A549 (cell line): ENCODE data around the gene NTM. TPM values are rescaled to one million over a fixed set of nuclear protein-coding genes. Genes with fewer than 3 reads are reported as not detected.

ENCODE experiments used
- ATAC-seq, 2 experiments: fragments of 200-7000 bp in 1 of 2; fragments of >200 bp in 1 of 2; cut with Nextera tagmentation in 1 of 2; cut with Tn5 transposase in 1 of 2; 3 replicates each; pipeline versions ENCODE4 v1.8.0 to v1.9.1; 2018 to 2020; ENCODE audit warnings: mild to moderate bottlenecking in 1 of 2, moderate library complexity in 1 of 2
- CTCF ChIA-PET: fragments of 300-600 bp; sonication (Branson Sonifier 250); formaldehyde crosslinking; extraction: SDS; loops from one replicate; lab custom pipeline; 2021; ENCODE audit warnings: antibody characterized with exemption, inconsistent platforms; lab: Yijun Ruan, JAX
- POLR2A ChIA-PET: fragments of 350-600 bp; formaldehyde crosslinking; extraction: SDS; loops from one replicate; lab custom pipeline; 2021; ENCODE audit warnings: antibody characterized with exemption, inconsistent platforms; lab: Yijun Ruan, JAX
- DNase-seq, 2 experiments: peaks; one replicate each; pipeline versions ENCODE4 v3.0.0 to v3.0.0-alpha.2; 2011 to 2016; ENCODE audit warnings: low read depth in 1 of 2, low spot score in 1 of 2
- FAIRE-seq: peaks from 2 replicates; lab custom pipeline; 2011; peaks lifted over from hg19 to GRCh38; lab: Jason Lieb, UNC
- H3K27ac ChIP-seq, 2 experiments: fragments of >200 bp; sonication (Bioruptor Twin); formaldehyde crosslinking; 3 replicates each; pipeline ENCODE4 v1.5.1; 2016 to 2017
- H3K4me1 ChIP-seq: fragments of >200 bp; sonication (Bioruptor Twin); formaldehyde crosslinking; 3 replicates; pipeline ENCODE4 v1.6.1; 2016
- H3K4me2 ChIP-seq: fragments of >200 bp; sonication (Bioruptor Twin); formaldehyde crosslinking; 3 replicates; pipeline ENCODE4 v1.6.1; 2016
- H3K4me3 ChIP-seq: fragments of >200 bp; sonication (Bioruptor Twin); formaldehyde crosslinking; 3 replicates; pipeline ENCODE4 v1.5.1; 2016
- H3K9me3 ChIP-seq: fragments of >200 bp; sonication (Bioruptor Twin); formaldehyde crosslinking; 3 replicates; pipeline ENCODE4 v1.6.1; 2016
- ATOH8 ChIP-seq: fragments of 250-450 bp; sonication (Bioruptor Pico); IDR thresholded peaks from 2 replicates; pipeline ENCODE4 v1.5.0; 2020; ENCODE audit warnings: low read depth, mild to moderate bottlenecking, moderate library complexity
- BCL3 ChIP-seq: fragments of >200 bp; sonication (Bioruptor Twin); formaldehyde crosslinking; IDR thresholded peaks from 3 replicates; pipeline ENCODE4 v1.6.1; 2016
- CBX8 ChIP-seq: fragments of 200-600 bp; sonication (generic); IDR thresholded peaks from 2 replicates; pipeline ENCODE4 v1.6.1; 2016
- CEBPB ChIP-seq, 2 experiments: fragments of >200 bp in 1 of 2; sonication (Bioruptor Twin) in 1 of 2; formaldehyde crosslinking in 1 of 2; IDR thresholded peaks; 2 replicates each; pipeline ENCODE4 v1.6.1; 2012 to 2016
- CHD4 ChIP-seq: fragments of 200-600 bp; sonication (generic); IDR thresholded peaks from 2 replicates; pipeline ENCODE4 v1.6.1; 2016; ENCODE audit warnings: antibody characterized with exemption, mild to moderate bottlenecking, borderline replicate concordance
- CTCF ChIP-seq: fragments of >200 bp; sonication (Bioruptor Twin); formaldehyde crosslinking; IDR thresholded peaks from 3 replicates; pipeline ENCODE4 v1.5.1; 2016
- E2F6 ChIP-seq: IDR thresholded peaks from 2 replicates; pipeline ENCODE4 v1.6.1; 2012; ENCODE audit warnings: low read depth, borderline replicate concordance
- EHF ChIP-seq: fragments of 250-450 bp; sonication (Bioruptor Pico); IDR thresholded peaks from 2 replicates; pipeline ENCODE4 v1.5.0; 2020; ENCODE audit warnings: mild to moderate bottlenecking
- EP300 ChIP-seq, 2 experiments: fragments of >200 bp; sonication (Bioruptor Twin); formaldehyde crosslinking; IDR thresholded peaks; 2 replicates in 1 of 2; 3 replicates in 1 of 2; pipeline ENCODE4 v1.6.1; 2016 to 2017
- FOSB ChIP-seq: fragments of 250-450 bp; sonication (Bioruptor Pico); IDR thresholded peaks from 2 replicates; pipeline ENCODE4 v1.5.0; 2020; ENCODE audit warnings: mild to moderate bottlenecking, moderate library complexity
- HEYL ChIP-seq: fragments of 250-450 bp; sonication (Bioruptor Pico); IDR thresholded peaks from 2 replicates; pipeline ENCODE4 v1.8.0; 2021; ENCODE audit warnings: mild to moderate bottlenecking, moderate library complexity
- HOXA7 ChIP-seq: fragments of 250-450 bp; sonication (Bioruptor Pico); IDR thresholded peaks from 2 replicates; pipeline ENCODE4 v1.5.0; 2020; ENCODE audit warnings: mild to moderate bottlenecking, moderate library complexity
- JUNB ChIP-seq: fragments of >200 bp; sonication (Bioruptor Twin); formaldehyde crosslinking; IDR thresholded peaks from 2 replicates; pipeline ENCODE4 v1.6.1; 2016
- MAFK ChIP-seq: fragments of 450-650 bp; IDR thresholded peaks from 2 replicates; pipeline ENCODE4 v1.6.1; 2014; ENCODE audit not compliant: partially characterized antibody
- NFE2L2 ChIP-seq: fragments of 150-350 bp; conservative IDR thresholded peaks from 2 replicates; pipeline ENCODE4 v1.6.1; 2014; ENCODE audit warnings: low read length
- NR3C1 ChIP-seq: fragments of >200 bp; sonication (Bioruptor Twin); formaldehyde crosslinking; IDR thresholded peaks from 3 replicates; pipeline ENCODE4 v1.6.1; 2017
- RFX5 ChIP-seq: fragments of 450-650 bp; IDR thresholded peaks from 2 replicates; pipeline ENCODE4 v1.7.1; 2014; ENCODE audit warnings: antibody characterized with exemption, mild to moderate bottlenecking, moderate library complexity
- SREBF2 ChIP-seq: fragments of 450-650 bp; IDR thresholded peaks from 2 replicates; pipeline ENCODE4 v1.6.1; 2014; ENCODE audit warnings: mild to moderate bottlenecking, moderate library complexity
- TFCP2L1 ChIP-seq: fragments of 250-450 bp; sonication (Bioruptor Pico); IDR thresholded peaks from 2 replicates; pipeline ENCODE4 v1.5.0; 2021; ENCODE audit warnings: mild to moderate bottlenecking
- TP53 ChIP-seq: fragments of 250-450 bp; sonication (Bioruptor Pico); IDR thresholded peaks from 2 replicates; pipeline ENCODE4 v1.5.0; 2021; ENCODE audit warnings: mild to moderate bottlenecking, moderate library complexity
- USF2 ChIP-seq: fragments of 450-650 bp; IDR thresholded peaks from 2 replicates; pipeline ENCODE4 v1.6.1; 2014; ENCODE audit warnings: antibody characterized with exemption
- ZC3H11A ChIP-seq: fragments of 450-650 bp; IDR thresholded peaks from 2 replicates; pipeline ENCODE4 v1.6.1; 2014; ENCODE audit warnings: antibody characterized with exemption, mild to moderate bottlenecking
- ZNF302 ChIP-seq: fragments of 250-450 bp; sonication (Bioruptor Pico); IDR thresholded peaks from 2 replicates; pipeline ENCODE4 v1.9.0; 2021; ENCODE audit warnings: inconsistent platforms, mild to moderate bottlenecking, moderate library complexity
- WGBS: methylation state at CpG from one replicate; pipeline ENCODE4 v1.1.6; 2017; ENCODE audit errors: missing lambda C conversion rate; 5-methylcytosine and 5-hydroxymethylcytosine counted together
- polyA plus RNA-seq, 4 experiments: library from polyadenylated mRNA; depleted of rRNA in 3 of 4; stranded (reverse); fragments of >200 nt; fragmentation: RNase III in 1 of 4; extraction: RNeasy Plus Mini Kit Qiagen cat#74134 plus additional on column Dnase treatment in 1 of 4; gene quantifications; 2 replicates in 3 of 4; 3 replicates in 1 of 4; pipeline ENCODE4 v1.2.3, GENCODE V29; 2011 to 2017

The NTM gene
- polyA plus RNA-seq, 2 of the 4 experiments (the other 2 are of a cell fraction): not detected

GRCh38 chr11:132062031-132062430, 691.6 kb downstream of the NTM start:
- ATAC-seq: no peak
- TF ChIP-seq NFE2L2 (no peak), HEYL (CRISPR knock-in tag) (no peak), ZC3H11A (no peak), TP53 (no peak), SREBF2 (no peak), EP300 (IDR thresholded peaks at IDR 0.05) (no peak), CBX8 (no peak), EHF (CRISPR knock-in tag) (no peak), TFCP2L1 (CRISPR knock-in tag) (no peak), NR3C1 (no peak), USF2 (no peak), CHD4 (no peak), FOSB (CRISPR knock-in tag) (no peak), JUNB (no peak), ATOH8 (no peak), HOXA7 (CRISPR knock-in tag) (no peak)
- TF ChIP-seq, all 56 proteins: peak for 0
- ChIA-PET POLR2A (no interaction called here), CTCF (no interaction called here)
- H3K4me1 ChIP-seq: no peaks in the 10 kb centered on the region
- no peak overlapping the region for H3K4me2 ChIP-seq
- WGBS: 0% methylated on average over 1 of the region's 1 CpG
- H3K4me3 ChIP-seq: no peak overlapping the region
- no peaks in the 10 kb centered on the region for H3K9me3 ChIP-seq
- no peak for DNase-seq
- no peak overlapping the region for H3K27ac ChIP-seq
- FAIRE-seq: no peak

- ChIA-PET POLR2A (no interaction called here), CTCF (no interaction called here)
- Histone ChIP-seq H3K4me2 (no peak overlapping the region), H3K9me3 (no peaks in the 10 kb centered on the region), H3K4me1 (no peaks in the 10 kb centered on the region), H3K4me3 (no peak overlapping the region), H3K27ac (no peak overlapping the region)
- TF ChIP-seq MAFK: no peak
- TF ChIP-seq ZNF302 (CRISPR knock-in tag): no peak
- no peak for TF ChIP-seq BCL3
- no peak for TF ChIP-seq TP53
- TF ChIP-seq RFX5: no peak
- no peak for TF ChIP-seq CTCF
- TF ChIP-seq JUNB: no peak
- no peak for TF ChIP-seq CEBPB (IDR thresholded peaks at IDR 0.05)
- TF ChIP-seq TFCP2L1 (CRISPR knock-in tag): no peak
- no peak for TF ChIP-seq SREBF2
- TF ChIP-seq E2F6: no peak
- ATAC-seq: no peak
- DNase-seq: no peak
- FAIRE-seq: no peak
- 0% methylated on average over 2 of the region's 2 CpGs for WGBS
Measured at GRCh38 chr11:132062541-132062940, 692.1 kb downstream of the NTM start.
